Activated CD4-positive, alpha-beta T cell treated with anti-CD3 and anti-CD28 coated beads, Interleukin-2, amount 50 U/mL, for 1 hour (primary cell): Measurements from ENCODE around the gene IPCEF1.
"Not testable (repeated sequence)": the region's sequence is repeated elsewhere in the genome, so short reads cannot be mapped to it uniquely, and the experiment has no call there.

Experiments
- DNase-seq: peaks from one replicate; pipeline ENCODE4 v3.0.0-alpha.2; 2020

IPCEF1 gene

GRCh38 chr6:154329350-154330170, 27.0 kb downstream of the IPCEF1 start:
- no peak for DNase-seq

- not testable (repeated sequence) for DNase-seq
Measured at GRCh38 chr6:154327313-154327712, 29.3 kb downstream of the IPCEF1 start.

- no peak for DNase-seq
Measured at GRCh38 chr6:154325142-154325541, 31.5 kb downstream of the IPCEF1 start.

- DNase-seq, result no peak
Measured at GRCh38 chr6:154320181-154320580, 36.4 kb downstream of the IPCEF1 start.

- DNase-seq, result no peak
Measured at GRCh38 chr6:154319231-154319858, 37.3 kb downstream of the IPCEF1 start.

- no peak for DNase-seq
Measured at GRCh38 chr6:154318721-154319120, 37.9 kb downstream of the IPCEF1 start.

- DNase-seq, result no peak
Measured at GRCh38 chr6:154316131-154316530, 40.5 kb downstream of the IPCEF1 start.

GRCh38 chr6:154314084-154314483, 42.5 kb downstream of the IPCEF1 start:
- no peak for DNase-seq

- DNase-seq, result no peak
Measured at GRCh38 chr6:154308986-154309385, 47.6 kb downstream of the IPCEF1 start.

GRCh38 chr6:154307696-154308425, 48.7 kb downstream of the IPCEF1 start:
- DNase-seq, result no peak

GRCh38 chr6:154307147-154307546, 49.5 kb downstream of the IPCEF1 start:
- DNase-seq, result not testable (repeated sequence)

GRCh38 chr6:154306696-154307095, 49.9 kb downstream of the IPCEF1 start:
- DNase-seq, result no peak

GRCh38 chr6:154304191-154304590, 52.4 kb downstream of the IPCEF1 start:
- no peak for DNase-seq

GRCh38 chr6:154303642-154304041, 53.0 kb downstream of the IPCEF1 start:
- DNase-seq, result not testable (repeated sequence)

GRCh38 chr6:154301839-154302752, 54.5 kb downstream of the IPCEF1 start:
- DNase-seq, result no peak

- no peak for DNase-seq
Measured at GRCh38 chr6:154301086-154301625, 55.4 kb downstream of the IPCEF1 start.

- DNase-seq, result no peak
Measured at GRCh38 chr6:154298297-154298696, 58.3 kb downstream of the IPCEF1 start.

- DNase-seq, result no peak
Measured at GRCh38 chr6:154297721-154298120, 58.9 kb downstream of the IPCEF1 start.

GRCh38 chr6:154297210-154297609, 59.4 kb downstream of the IPCEF1 start:
- DNase-seq, result no peak

- no peak for DNase-seq
Measured at GRCh38 chr6:154295733-154296132, 60.9 kb downstream of the IPCEF1 start.

- DNase-seq, result no peak
Measured at GRCh38 chr6:154292855-154293519, 63.6 kb downstream of the IPCEF1 start.

- DNase-seq, result no peak
Measured at GRCh38 chr6:154292066-154292465, 64.5 kb downstream of the IPCEF1 start.
